B cell (primary cell): ENCODE measurements around the gene GLIPR1. TPM values are rescaled to one million over a fixed set of nuclear protein-coding genes. Genes with fewer than 3 reads are reported as not detected.

Experiments used
- ATAC-seq: fragments of 200-7000 bp; cut with Tn5 transposase; one replicate; pipeline ENCODE4 v1.10.0; 2021; ENCODE audit warnings: low read depth, mild to moderate bottlenecking, moderate number of reproducible peaks, moderate library complexity
- CTCF ChIA-PET: fragments of 350-600 bp; sonication (Branson Sonifier 250); formaldehyde crosslinking; loops from one replicate; lab custom pipeline; 2021; ENCODE audit warnings: antibody characterized with exemption, inconsistent platforms; lab: Charles Lee
- POLR2A ChIA-PET: fragments of 350-600 bp; sonication (Branson Sonifier 250); formaldehyde crosslinking; loops from one replicate; lab custom pipeline; 2021; ENCODE audit warnings: antibody characterized with exemption; lab: Charles Lee
- DNase-seq: peaks from one replicate; pipeline ENCODE4 v3.0.0; 2013
- H2AFZ ChIP-seq: 2 replicates; pipeline ENCODE4 v1.6.1; 2012; ENCODE audit warnings: mild to moderate bottlenecking, low read depth, low read length; ENCODE audit not compliant: insufficient read depth, poor library complexity, severe bottlenecking
- H3K27ac ChIP-seq, 2 donors: 1 replicate in 1 of 2; 2 replicates in 1 of 2; pipeline ENCODE4 v1.5.1; 2012 to 2013; ENCODE audit warnings: low read length in 2 of 2, mild to moderate bottlenecking in 2 of 2, moderate library complexity in 1 of 2
- H3K27me3 ChIP-seq, 4 experiments: fragments of 200-600 bp in 1 of 4; sonication (generic) in 1 of 4; replicated peaks in 1 of 4; 1 replicate in 2 of 4; 2 replicates in 2 of 4; pipeline versions ENCODE4 v1.6.1 to v1.7.0; 2013 to 2016; ENCODE audit warnings: low read length in 3 of 4, mild to moderate bottlenecking in 2 of 4, mixed read lengths in 1 of 4, moderate library complexity in 1 of 4; ENCODE audit not compliant: insufficient read depth in 4 of 4, control insufficient read depth in 3 of 4; ENCODE audit errors: control extremely low read depth in 1 of 4
- H3K36me3 ChIP-seq, 2 experiments: replicated peaks in 1 of 2; 1 replicate in 1 of 2; 2 replicates in 1 of 2; pipeline versions ENCODE4 v1.6.1 to v1.7.1; 2013; ENCODE audit warnings: low read length in 1 of 2; ENCODE audit not compliant: insufficient read depth in 2 of 2, control insufficient read depth in 1 of 2; ENCODE audit errors: control extremely low read depth in 1 of 2, extremely low read depth in 1 of 2
- H3K4me1 ChIP-seq, 2 donors: fragments of 200-600 bp in 1 of 2; sonication (generic) in 1 of 2; 1 replicate in 1 of 2; 2 replicates in 1 of 2; pipeline versions ENCODE4 v1.5.1 to v1.6.1; 2013 to 2017; ENCODE audit warnings: low read length in 2 of 2; ENCODE audit not compliant: control insufficient read depth in 2 of 2, insufficient read depth in 2 of 2
- H3K4me2 ChIP-seq: replicated peaks from 2 replicates; pipeline ENCODE3; 2012; ENCODE audit warnings: mild to moderate bottlenecking, low read depth, low read length; ENCODE audit not compliant: poor library complexity, severe bottlenecking
- H3K4me3 ChIP-seq, 5 experiments: fragments of 200-600 bp in 1 of 5; sonication (generic) in 1 of 5; 1 replicate in 3 of 5; 2 replicates in 2 of 5; pipeline versions ENCODE4 v1.5.1 to v1.7.0; 2011 to 2016; ENCODE audit warnings: low read length in 4 of 5, mild to moderate bottlenecking in 4 of 5, low read depth in 2 of 5, control low read depth in 1 of 5, moderate library complexity in 1 of 5; ENCODE audit not compliant: insufficient read depth in 1 of 5; ENCODE audit errors: control extremely low read depth in 1 of 5, extremely low read depth in 1 of 5
- H3K79me2 ChIP-seq: fragments of 200-600 bp; sonication (generic); one replicate; pipeline ENCODE4 v1.6.0; 2016; ENCODE audit warnings: low read length; ENCODE audit not compliant: control insufficient read depth, insufficient read depth
- H3K9ac ChIP-seq: fragments of 200-600 bp; sonication (generic); 2 replicates; pipeline ENCODE4 v1.6.1; 2017; ENCODE audit warnings: mild to moderate bottlenecking, low read length, moderate library complexity
- H3K9me3 ChIP-seq, 3 donors: one replicate each; pipeline versions ENCODE4 v1.6.1 to v1.7.1; 2013; ENCODE audit warnings: low read length in 2 of 3; ENCODE audit not compliant: control insufficient read depth in 2 of 3, insufficient read depth in 1 of 3; ENCODE audit errors: control extremely low read depth in 1 of 3
- H4K20me1 ChIP-seq: 2 replicates; pipeline ENCODE4 v1.6.0; 2012; ENCODE audit warnings: mild to moderate bottlenecking, low read length; ENCODE audit not compliant: insufficient read depth, control insufficient read depth, poor library complexity, severe bottlenecking
- H3K27ac Mint-ChIP-seq: one replicate; pipeline ENCODE4 v1.8.0; 2021; ENCODE audit warnings: mixed read lengths
- H3K27me3 Mint-ChIP-seq: one replicate; pipeline ENCODE4 v1.8.0; 2021; ENCODE audit warnings: mixed read lengths
- H3K4me1 Mint-ChIP-seq: one replicate; pipeline ENCODE4 v1.8.0; 2021; ENCODE audit warnings: mixed read lengths
- H3K4me3 Mint-ChIP-seq: one replicate; pipeline ENCODE4 v1.8.0; 2021; ENCODE audit warnings: mixed read lengths
- H3K9me3 Mint-ChIP-seq: one replicate; pipeline ENCODE4 v1.8.0; 2022; ENCODE audit warnings: mixed read lengths; ENCODE audit not compliant: insufficient read depth
- EZH2 ChIP-seq: IDR thresholded peaks from 2 replicates; pipeline ENCODE4 v1.6.1; 2012; ENCODE audit warnings: borderline replicate concordance, low read depth, mild to moderate bottlenecking, moderate library complexity, low read length; ENCODE audit not compliant: insufficient read depth, poor library complexity, severe bottlenecking
- WGBS: methylation state at CpG from one replicate; pipeline ENCODE4 v1.1.5; 2013; ENCODE audit warnings: missing lambda C conversion rate; ENCODE audit not compliant: insufficient coverage; 5-methylcytosine and 5-hydroxymethylcytosine counted together
- intact Hi-C: fragments of 100-400 bp; cut with micrococcal nuclease; formaldehyde crosslinking; loops from one replicate; pipeline ENCODE4 v1.10.0; 2022
- polyA plus RNA-seq: library from polyadenylated mRNA; depleted of rRNA; stranded (reverse); fragments of >200 nt; gene quantifications from 2 replicates; pipeline ENCODE4 v1.2.3, GENCODE V29; 2012
- total RNA-seq, 2 donors: library from RNA; stranded (reverse); fragments of 120-200 nt in 1 of 2; gene quantifications; 1 replicate in 1 of 2; 2 replicates in 1 of 2; pipeline versions ENCODE4 v1.2.3 to v1.2.4, GENCODE V29; 2013 to 2022
- TF ChIP-seq, protein P1 (sequence below): fragments of 200-600 bp; IDR thresholded peaks from one replicate; pipeline ENCODE4 v1.8.0; 2022; ENCODE audit warnings: antibody characterized with exemption, mild to moderate bottlenecking

Gene GLIPR1
- total and polyA plus RNA-seq, 2 donors (not counting 1 experiment from before 2014, with no cell fraction given): 52.3 to 117 TPM

- ChIA-PET CTCF (interaction anchor here (0.8 to 8.6 kb wide), 15 partner anchors 15 to 1059 kb away, joined by 3 to 210 read pairs (median 4); partner anchors contain the start of genes BBS10, KRR1 and PHLDA1), POLR2A (no interaction called here)
- ATAC-seq (no peak), DNase-seq (no peak)
- peaks cover 5 to 6% of the 10 kb centered on the region in 2 donors for H3K4me1 ChIP-seq
- no peak overlapping the region for H2AFZ ChIP-seq
- H3K9me3 Mint-ChIP-seq: no peaks in the 10 kb centered on the region
- no peak overlapping the region for H3K27ac ChIP-seq
- H3K79me2 ChIP-seq: no peaks in the 10 kb centered on the region
- H3K4me2 ChIP-seq: no peak overlapping the region
- peaks cover 0 to 6% (median 0%) of the 10 kb centered on the region in 4 experiments for H3K27me3 ChIP-seq
- H3K27ac Mint-ChIP-seq: no peak overlapping the region
- H3K9me3 ChIP-seq: no peaks in the 10 kb centered on the region
- H3K4me1 Mint-ChIP-seq: peaks cover 4% of the 10 kb centered on the region
- no peak overlapping the region for H3K9ac ChIP-seq
- no peak overlapping the region for H3K4me3 ChIP-seq
- no peaks in the 10 kb centered on the region for H4K20me1 ChIP-seq
- H3K36me3 ChIP-seq: no peaks in the 10 kb centered on the region
- H3K27me3 Mint-ChIP-seq: peaks cover 20% of the 10 kb centered on the region
- intact Hi-C loops: loop anchor here (5.0 to 10.0 kb wide), 2 partner anchors 627 to 819 kb away; partner anchors contain the start of gene BBS10
- H3K4me3 Mint-ChIP-seq: no peak overlapping the region
- TF ChIP-seq EZH2: no peak
- TF ChIP-seq, protein P1, sequence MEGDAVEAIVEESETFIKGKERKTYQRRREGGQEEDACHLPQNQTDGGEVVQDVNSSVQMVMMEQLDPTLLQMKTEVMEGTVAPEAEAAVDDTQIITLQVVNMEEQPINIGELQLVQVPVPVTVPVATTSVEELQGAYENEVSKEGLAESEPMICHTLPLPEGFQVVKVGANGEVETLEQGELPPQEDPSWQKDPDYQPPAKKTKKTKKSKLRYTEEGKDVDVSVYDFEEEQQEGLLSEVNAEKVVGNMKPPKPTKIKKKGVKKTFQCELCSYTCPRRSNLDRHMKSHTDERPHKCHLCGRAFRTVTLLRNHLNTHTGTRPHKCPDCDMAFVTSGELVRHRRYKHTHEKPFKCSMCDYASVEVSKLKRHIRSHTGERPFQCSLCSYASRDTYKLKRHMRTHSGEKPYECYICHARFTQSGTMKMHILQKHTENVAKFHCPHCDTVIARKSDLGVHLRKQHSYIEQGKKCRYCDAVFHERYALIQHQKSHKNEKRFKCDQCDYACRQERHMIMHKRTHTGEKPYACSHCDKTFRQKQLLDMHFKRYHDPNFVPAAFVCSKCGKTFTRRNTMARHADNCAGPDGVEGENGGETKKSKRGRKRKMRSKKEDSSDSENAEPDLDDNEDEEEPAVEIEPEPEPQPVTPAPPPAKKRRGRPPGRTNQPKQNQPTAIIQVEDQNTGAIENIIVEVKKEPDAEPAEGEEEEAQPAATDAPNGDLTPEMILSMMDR: no peak
- 66% methylated on average over 2 of the region's 2 CpGs for WGBS
These were observed 47.7 kb downstream of the GLIPR1 start for GRCh38 chr12:75528272-75528671.

- ChIA-PET CTCF (interaction anchor here (0.8 to 8.6 kb wide), 9 partner anchors 14 to 1058 kb away, joined by 3 to 210 read pairs (median 7); partner anchors contain the start of genes BBS10 and PHLDA1), POLR2A (no interaction called here)
- peaks cover 17% of the 10 kb centered on the region for H3K27me3 Mint-ChIP-seq
- Histone ChIP-seq H3K4me1 (peaks cover 5 to 6% of the 10 kb centered on the region in 2 donors), H3K27ac (no peak overlapping the region), H3K27me3 (peaks cover 0 to 8% (median under 1%) of the 10 kb centered on the region in 4 experiments), H3K4me3 (no peak overlapping the region), H3K36me3 (no peaks in the 10 kb centered on the region), H3K4me2 (no peak overlapping the region), H4K20me1 (no peaks in the 10 kb centered on the region), H3K79me2 (no peaks in the 10 kb centered on the region), H3K9me3 (no peaks in the 10 kb centered on the region), H2AFZ (no peak overlapping the region), H3K9ac (no peak overlapping the region)
- intact Hi-C loops: loop anchor here (5.0 to 10.0 kb wide), 2 partner anchors 626 to 819 kb away; partner anchors contain the start of gene BBS10
- no peak overlapping the region for H3K27ac Mint-ChIP-seq
- TF ChIP-seq, protein P1: no peak
- TF ChIP-seq EZH2: no peak
- ATAC-seq (no peak), DNase-seq (no peak)
- peaks cover 4% of the 10 kb centered on the region for H3K4me1 Mint-ChIP-seq
- H3K9me3 Mint-ChIP-seq: no peaks in the 10 kb centered on the region
- no CpG with 5 or more reads among the region's 2 CpGs for WGBS
- no peak overlapping the region for H3K4me3 Mint-ChIP-seq
These were observed 48.1 kb downstream of the GLIPR1 start for GRCh38 chr12:75528692-75529091.
